NCI-H2196 (cell line): Measurements from ENCODE around the gene TOX2.

Source experiments
- DNase-seq: peaks from one replicate; lab custom pipeline; 2025; ENCODE audit not compliant: unreplicated experiment; lab: John Stamatoyannopoulos, UW

TOX2 gene

DNA sequence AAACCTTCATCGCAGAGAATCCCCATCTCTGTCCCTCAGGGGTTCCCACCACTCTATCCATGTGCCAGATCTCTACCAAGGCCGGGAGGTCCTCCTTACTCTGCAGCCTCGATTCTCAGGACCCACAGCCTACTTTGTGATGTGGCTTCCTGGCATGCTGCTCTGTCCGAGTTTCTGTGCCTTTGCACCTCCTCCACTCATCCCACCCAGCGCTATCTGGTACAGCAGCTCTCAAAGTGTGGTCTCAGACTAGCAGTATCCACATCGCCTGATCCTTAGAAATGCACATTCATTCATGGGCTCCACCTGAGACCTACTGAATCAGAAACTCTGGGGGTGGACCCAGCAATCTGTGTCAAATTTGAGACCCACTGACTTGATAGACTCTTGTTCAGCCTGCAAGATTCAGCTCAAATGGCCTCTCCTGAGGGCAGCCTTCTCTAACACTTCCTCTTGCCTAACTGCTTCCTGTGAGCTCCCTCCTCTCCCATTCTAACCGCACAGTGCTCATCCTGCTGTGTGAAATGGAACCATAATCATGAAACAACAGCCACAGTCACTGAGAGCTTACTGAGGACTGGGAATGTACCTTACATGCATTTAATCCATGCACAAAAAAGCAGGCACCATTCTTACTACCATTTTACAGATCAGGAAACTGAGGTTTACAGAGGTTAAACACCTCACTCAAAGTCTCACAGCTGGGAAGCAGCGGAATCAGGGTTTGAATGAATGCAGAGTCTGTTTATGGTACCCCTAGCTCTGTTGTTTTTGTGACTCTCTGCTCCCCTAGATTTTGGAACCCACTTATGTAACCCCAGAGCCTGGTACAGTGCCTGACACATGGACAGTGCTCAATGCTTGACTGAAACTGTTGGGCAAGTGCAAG, 202.9 kb downstream of the TOX2 start:
- no peak for DNase-seq

DNA sequence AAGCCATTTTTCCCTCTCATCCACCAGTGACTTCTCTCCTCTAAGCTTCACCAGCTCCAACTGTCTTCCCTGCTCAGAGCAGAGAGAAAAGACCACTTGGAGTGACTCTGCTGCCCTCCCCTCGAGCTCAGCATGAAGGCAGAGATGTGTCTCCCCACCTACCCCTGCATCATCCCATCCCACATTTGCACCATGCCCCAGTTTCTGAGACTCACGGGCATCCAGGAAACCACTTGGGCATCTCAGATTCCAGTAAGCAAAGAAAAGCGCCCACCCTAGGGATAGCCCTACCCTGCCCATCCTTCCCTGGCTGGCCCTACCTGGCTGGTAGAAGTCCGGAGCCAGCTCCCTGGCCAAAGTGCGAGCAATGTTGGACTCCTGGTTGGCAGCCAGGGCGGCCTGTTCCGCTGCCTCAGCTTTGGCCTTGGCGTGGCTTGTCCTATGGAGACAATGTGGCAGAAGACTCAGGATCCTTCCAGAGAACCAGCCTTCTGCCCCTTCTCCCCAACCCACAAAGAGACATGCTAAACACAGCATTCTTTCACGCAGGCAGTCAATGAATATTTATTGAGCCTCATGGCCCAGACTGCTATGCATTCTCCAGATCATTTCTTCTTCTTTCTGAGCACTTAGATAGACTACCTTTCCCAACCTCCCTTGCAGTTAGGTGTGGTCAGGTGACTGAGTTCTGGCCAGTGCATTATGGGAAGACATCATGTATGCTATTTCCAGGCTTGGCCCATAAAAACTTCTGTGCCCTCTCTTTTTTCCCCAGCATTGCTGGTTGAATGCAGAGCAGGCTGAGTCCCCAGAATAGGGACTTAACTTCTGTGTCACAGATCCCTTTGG, 203.8 kb downstream of the TOX2 start:
- DNase-seq = no peak
